CMK (cell line): Measurements from ENCODE around the gene PKD1L1.
"Not testable (repeated sequence)": the region's sequence is repeated elsewhere in the genome, so short reads cannot be mapped to it uniquely, and the experiment has no call there.

ENCODE experiments used
- DNase-seq: peaks from one replicate; pipeline ENCODE4 v3.0.0-alpha.2; 2010; ENCODE audit warnings: low read depth

PKD1L1 gene

DNA sequence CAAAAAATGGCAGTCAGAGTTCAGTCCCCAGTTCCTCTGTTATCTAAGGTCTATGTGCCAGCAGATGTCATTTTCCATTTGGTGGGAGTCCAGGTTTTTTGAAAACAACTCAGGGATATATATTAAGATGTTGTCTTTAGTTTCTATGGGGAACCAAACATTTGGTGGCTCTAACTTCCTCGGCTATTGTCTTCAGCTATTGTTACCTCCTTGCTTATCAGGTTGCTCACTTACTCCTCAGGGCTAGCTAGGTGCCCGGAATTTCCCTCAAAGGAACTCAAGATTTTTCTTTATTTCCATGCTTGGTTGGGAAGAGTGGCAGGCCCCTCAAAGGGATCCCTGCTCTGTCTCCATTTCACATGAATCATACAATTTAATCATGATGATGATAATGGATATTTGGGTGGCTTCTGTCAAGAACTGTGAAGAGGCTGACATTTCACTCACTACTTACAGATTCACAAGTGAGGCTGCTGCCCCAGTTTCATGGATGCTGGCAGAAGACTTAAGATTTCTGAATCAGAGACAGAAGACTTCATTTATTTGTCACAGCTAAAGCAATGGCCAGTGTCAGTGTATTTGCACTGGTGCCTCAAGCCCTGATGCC lies 182.8 kb downstream of the PKD1L1 start:
- DNase-seq, result no peak

DNA sequence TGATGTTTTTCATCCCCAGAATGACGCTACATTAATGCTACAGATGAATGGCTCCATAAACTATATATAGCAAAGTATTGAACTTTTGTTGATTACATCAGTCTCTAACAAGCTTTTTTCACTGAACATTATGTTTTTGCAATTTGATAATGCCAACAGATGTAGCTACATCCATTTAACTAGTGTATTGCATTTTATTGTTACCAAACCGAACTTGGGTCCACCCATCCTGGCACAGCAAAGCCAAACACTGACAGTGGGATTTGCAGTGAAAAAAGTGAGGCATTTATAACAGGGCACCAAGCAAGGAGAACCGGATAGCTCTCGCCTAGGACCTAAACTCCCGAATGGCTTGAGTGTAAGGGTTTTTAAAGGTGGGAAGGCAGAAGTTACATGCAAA lies 183.5 kb downstream of the PKD1L1 start:
- DNase-seq, result no peak

DNA sequence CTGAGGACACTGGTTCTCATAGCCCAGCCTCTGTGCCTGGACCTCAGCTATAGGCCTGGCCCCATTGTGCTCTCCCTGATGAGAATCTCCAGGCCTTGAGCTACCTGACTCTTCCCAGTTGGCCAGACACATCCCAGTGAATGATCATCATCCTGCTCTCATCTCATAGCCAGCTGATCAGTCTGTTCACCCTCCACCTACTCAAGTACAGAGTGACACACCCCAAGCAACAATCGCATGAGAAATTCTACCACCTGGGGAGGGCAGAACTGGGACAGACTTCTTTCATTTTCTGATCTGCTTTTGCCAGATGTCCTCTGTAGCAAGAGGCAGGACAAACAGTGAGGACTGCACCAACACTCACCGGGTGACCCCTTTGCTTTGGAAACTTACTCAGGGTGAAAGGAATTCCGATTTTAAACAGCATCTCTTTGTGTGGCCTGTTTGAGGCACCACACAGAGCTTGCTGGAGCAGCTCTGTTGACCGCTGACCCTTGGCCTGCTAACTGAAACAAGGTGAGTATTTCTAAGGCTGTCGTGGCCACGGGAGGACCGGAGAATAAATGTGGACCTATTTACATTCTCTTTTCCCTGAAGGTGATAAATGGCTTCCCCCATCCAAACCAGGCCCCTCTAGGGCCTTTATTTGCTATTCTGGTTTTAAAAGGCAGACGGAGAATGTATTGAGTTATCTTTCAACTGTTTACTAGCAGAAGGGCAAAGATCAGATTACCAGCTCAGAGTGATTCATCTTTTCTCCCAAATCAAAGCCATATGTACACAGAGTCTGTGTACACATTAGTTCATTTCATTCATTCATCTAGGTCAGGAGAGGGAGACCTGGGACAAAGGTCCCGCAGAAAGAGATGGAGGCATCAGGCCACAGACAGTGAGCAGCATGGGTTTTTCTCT lies 184.9 kb downstream of the PKD1L1 start:
- DNase-seq, result no peak

DNA sequence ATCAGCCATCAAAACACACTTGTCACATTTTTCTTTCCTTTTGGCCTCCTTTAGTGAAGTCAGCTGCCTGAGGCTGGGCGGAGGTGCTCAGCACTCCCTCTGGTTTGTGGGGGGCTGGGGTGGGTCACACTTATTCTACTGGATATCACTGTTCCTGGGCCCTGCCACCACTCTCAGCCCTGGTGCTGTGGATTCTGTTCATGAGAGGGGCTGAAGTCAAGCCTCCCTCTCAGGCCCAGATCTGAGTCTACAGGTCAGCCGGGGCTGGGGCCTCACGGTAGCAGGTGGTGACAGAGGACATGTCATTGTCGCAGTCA lies 185.6 kb downstream of the PKD1L1 start:
- no peak for DNase-seq

DNA sequence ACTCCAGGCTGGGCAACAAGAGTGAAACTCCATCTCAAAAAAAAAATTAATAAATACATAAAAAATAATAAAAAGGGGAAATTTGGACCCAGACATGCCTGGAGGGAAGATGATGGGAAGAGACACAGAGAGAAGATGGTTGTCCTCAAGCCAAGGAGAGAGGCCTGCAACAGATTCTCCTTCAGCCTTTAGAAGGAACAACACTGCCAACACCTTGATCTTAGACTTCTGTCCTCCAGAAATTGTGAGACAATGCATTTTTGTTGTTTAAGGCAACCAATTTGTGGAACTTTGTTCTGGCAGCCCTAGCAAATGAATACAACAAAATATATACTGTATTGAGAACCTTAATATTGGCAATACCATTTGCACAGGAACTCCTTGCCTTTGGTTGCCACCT lies 186.1 kb downstream of the PKD1L1 start:
- no peak for DNase-seq

DNA sequence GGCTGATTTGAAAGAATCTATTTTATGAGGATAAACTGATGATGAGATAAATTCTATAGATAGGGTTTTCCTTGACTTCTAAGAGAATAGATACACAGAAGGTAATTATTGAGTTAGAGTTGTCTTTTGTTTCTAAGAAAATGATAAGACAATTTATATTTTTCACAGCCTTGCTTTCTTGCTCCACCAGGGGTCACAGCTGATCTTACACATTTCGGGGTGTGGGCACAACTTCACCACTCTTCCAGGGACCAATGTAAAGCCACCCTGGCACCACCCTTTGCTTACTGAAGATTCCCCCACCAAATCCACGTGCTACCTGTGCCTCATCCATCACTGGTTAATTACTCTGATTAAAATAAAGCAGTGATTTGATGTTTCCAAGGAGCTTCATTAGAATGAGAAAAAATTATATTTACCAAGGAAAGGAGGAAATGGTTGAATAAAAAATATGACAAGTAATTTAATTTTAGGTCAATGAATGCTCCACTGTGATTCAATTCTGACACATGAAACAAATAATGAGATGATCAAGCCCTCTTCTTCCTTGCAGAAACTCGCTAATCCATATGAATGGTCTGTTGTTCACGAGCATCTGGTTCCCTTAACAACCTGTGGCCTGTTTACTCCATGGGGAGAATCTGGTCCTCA lies 189.1 kb downstream of the PKD1L1 start:
- DNase-seq, result no peak

DNA sequence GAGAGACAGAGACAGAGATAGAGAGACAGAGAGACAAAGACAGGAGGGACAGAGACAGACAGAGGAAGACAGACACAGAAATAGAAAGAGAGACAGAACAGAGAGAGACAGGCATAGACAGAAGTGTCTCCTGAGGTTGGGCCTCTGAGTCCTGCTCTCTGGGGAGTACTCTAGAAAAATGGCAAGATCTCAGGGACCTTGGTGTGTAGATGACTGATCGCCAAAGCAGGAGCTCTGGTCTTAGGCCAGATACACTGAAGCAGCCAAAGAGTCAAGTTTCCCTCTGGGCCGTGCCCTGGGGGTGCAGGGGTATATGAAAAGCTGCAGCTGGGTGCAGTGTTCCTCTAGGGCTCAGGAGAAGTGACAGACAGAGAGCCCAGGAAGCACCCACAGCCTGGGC lies 189.7 kb downstream of the PKD1L1 start:
- no peak for DNase-seq

DNA sequence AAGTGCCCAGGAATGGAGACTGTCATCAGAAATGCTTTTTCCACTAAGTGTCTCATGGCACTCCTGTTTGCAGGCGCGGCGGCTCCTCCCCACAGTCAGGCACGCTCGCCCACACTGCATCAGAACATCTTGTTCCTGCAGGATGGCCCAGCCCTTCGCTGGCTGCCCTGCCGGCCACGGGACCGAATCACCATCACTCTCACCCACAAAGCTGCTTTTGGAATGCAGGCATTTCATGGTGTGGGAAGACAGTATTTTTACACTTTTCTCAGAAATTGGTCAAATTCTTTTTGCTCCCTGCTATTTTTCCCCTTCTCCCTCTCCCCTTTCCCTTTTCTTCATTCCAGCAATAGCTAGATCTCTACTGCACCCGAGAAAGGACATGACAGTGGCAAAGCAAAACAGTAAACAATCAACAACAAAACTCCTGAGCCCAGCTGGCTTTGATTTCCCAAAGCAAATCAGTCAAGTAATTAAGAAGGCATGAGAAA lies 190.3 kb downstream of the PKD1L1 start:
- no peak for DNase-seq

DNA sequence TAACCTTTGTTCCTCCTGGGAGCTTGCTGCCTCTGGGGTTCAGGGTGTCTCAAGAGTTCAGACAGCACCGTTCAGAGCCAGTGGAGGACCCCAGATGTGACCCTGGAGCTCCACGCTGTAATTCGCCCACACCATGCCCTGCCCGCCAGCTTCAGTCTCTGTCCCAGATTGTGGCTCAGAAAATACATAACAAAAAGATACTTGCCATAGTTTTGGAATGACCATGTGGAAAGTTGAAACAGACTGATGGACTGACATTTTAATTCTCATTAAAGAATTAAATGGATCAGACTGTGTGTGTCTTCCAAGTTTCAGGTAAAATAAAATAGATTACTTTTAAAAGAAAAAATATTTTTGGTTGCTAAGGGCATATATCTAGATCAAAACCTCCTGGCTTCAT lies 191.6 kb downstream of the PKD1L1 start:
- DNase-seq, result no peak

DNA sequence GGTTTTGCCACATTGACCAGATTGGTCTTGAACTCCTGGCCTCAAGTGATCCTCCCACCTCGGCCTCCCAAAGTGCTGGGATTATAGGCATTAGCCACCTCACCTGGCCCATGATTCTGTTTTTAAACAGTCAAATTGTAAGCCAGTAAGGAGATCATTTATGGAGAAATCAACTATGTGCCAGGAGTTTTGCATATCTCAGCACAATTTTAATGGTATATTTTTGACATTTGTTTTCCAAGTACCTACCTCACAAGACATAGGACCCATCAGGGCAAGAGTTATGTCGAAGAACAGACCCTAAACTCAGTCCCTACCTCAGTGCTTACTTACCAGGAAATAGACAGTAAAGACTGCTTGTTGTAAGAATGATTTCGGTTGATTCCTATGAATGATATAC lies 193.0 kb downstream of the PKD1L1 start:
- DNase-seq, result no peak

DNA sequence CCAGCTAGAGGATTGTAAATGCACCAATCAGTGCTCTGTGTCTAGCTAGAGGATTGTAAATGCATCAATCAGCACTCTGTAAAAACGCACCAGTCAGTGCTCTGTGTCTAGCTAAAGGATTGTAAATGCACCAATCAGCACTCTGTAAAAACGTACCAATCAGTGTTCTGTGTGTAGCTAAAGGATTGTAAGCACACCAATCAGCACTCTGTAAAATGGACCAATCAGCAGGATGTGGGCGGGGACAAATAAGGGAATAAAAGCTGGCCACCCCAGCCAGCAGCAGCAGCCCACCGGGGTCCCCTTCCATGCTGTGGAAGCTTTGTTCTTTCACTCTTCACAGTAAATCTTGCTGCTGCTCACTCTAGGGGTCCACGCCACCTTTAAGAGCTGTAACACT lies 196.5 kb downstream of the PKD1L1 start:
- DNase-seq, result not testable (repeated sequence)

DNA sequence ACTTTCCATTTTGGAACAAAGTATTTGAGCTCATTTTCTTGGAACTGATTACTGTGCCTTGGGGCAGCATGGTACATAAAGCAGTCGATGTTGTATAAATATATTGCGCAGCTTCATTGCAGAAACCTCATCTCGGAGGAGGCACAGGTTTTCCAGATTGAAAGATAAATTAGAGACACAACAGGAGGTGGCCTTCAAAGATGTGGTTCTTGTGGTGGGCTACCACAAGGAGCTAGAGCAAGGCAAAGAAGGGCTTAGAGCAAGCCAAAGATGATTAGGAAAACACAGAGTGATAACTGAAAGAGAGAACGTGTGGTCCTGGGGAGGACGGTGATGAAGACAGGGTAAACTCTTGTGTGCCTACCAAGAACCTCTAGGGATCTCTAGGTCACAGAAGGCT lies 197.2 kb downstream of the PKD1L1 start:
- no peak for DNase-seq

DNA sequence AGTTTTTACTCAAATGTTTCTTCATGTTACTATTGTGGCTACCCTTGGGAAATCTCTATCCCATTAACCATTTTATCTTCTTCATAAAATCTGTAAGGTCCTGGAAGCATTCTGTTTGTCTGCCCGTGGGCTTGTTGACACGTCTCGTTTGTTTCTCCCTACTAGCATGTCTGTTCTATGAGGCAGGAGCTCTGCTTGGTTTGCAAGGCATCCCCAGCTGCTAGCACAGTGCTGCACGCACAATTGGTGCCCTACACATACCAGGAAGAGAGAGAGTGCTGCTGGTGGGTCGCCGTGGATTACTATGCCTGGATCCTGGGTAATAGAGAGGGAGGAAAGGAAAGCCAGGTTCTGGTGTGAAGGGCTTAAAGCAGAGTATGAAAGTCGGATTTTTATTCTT lies 200.2 kb downstream of the PKD1L1 start:
- no peak for DNase-seq

DNA sequence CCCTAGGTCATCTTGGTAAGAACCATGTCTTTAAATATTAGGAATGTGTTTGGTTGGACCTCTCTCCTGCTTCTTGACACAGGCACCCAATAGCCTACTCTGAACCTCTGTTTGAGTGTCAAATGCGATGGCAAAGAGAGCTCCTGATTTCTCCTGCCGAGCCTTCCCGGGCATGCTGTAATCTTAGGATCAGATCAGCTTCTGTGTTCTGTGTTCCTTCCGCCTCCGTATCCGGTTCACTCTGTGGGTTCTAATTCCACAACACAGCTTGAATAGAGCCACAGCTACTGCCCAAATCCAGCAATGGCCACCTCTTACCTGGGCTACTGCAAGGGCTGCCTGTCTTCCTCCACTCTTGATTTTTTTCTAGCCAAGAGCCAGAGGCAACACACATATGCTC lies 201.1 kb downstream of the PKD1L1 start:
- no peak for DNase-seq

DNA sequence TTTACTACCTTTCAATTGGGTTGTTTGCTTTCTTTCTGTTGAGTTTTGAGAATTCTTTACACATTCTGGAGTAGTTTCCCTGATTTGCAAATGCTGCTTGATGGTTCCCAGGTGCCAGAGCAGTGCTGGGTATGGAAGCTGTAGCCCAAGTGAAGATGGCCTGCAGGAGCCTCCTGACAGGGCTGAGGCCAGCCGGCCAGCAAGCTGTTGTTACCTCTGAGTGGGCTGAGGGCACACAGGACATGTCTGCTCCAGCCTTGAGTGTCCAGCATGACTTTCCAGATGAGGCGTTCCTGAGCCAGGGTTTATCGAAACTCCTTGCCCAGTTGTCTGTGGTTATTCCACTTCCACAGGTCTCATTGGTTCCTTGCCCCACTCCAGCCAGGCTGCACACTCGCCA lies 201.8 kb downstream of the PKD1L1 start:
- DNase-seq, result no peak

DNA sequence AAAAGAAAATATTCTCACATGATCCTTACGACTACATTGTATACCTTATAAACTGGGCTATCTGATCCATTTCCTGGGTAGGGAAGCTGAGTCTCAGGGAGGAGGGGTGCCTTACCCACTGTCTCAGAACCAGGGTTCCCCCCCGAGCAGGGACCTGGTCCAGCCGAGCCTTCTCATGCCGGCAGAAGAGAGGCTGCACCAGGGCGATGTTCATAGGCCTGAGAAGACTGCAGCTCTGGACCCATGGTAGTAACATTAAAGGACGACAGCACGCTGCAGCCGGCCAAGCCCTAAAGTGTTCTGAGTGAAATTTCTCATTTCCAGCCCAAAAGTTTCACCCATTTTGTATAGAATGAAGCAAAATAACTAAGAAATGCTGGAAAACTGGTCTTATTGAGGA lies 203.4 kb downstream of the PKD1L1 start:
- no peak for DNase-seq

DNA sequence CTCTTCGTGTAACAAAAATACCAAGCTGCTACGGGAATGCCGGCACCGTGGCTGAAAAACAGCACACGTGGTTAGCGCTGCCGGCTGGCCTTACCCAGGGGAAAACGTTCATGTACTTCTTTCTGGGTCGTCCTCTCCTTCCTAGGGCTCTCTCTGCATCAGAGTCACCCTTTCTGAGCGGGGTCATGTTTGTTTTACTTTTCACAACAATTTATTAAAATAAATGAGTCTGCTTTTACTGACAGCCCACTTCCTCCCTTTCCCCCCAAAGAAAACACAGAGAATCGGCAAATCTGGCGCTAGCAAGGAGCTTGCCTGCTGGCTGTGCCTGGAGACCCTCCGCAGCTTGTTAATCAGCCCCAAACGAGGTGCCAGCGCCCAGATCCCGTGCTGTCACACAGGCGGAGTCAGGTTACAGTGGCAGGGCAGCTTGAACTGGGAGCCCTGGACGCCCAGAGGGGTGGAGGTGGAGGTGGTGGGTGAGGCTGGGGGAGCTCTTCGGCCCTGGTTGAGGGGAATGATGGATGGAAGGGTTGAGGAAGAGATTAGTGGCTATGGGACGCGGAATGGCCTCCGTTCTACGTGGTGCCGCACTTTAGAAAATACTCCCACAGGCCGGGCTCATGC lies 204.2 kb downstream of the PKD1L1 start:
- DNase-seq, result no peak

DNA sequence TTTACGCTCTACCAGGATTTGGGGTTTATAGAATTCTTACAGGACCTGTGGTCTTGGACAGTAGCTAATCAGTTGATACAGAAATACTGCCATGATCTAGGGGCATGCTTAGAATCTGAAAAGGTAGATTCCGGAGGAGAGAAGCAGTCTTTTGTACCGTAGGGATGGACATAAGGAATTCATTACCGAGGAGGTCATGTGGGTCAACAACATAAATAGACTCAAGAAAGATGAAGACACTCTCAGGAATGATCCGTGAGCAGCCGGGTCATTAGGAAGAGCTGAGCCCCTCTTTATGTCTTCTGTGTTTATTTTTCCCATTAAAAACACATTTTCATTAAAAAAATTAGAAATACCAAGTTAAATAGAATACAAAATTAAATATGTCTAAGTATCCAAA lies 206.3 kb downstream of the PKD1L1 start:
- no peak for DNase-seq

DNA sequence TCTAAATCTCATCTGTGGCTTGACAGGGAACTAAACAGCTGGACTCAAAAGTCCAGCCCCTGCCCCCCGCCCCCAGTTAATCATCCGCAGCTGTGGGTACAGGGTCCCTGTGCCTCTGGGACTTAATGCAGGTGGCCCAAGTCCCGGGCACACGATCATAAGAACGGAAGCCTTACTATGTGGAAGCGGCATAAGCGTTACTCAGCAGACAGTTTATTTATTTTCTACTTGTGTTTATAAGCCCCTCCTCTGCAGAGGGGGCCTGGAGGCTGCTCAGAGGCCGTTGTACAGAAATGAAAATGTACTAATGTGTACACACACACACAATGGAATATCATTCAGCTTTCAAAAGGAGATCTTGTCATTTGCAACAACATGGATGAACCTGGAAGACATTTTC lies 208.4 kb downstream of the PKD1L1 start:
- DNase-seq, result no peak

DNA sequence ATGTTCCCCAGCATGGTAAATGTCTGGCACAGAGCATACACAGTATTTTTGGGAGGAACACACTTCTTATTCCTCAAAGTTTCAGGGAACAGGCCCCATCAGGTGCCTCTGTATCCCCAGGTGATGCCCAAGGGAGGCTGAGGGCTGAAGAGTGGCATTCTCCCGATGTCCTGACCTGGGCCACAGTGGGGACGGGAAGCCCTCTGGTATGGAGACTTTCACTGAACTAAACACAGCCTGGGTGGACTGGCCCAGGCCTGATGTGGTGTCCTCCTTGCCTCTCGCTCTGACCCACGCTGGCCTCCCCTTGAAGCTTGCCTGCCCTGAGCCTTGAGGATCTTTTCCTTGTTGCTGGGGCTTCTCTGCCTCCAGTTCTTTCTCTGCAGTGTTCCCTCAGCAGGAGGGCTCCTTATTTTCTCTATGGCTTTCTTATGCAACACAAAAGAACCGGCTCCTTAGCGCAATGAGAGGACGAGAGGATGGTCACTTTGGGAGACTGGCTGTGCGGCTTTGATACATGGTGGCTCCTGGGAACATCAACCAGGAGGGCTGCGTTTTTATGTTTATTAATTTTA lies 208.9 kb downstream of the PKD1L1 start:
- no peak for DNase-seq

DNA sequence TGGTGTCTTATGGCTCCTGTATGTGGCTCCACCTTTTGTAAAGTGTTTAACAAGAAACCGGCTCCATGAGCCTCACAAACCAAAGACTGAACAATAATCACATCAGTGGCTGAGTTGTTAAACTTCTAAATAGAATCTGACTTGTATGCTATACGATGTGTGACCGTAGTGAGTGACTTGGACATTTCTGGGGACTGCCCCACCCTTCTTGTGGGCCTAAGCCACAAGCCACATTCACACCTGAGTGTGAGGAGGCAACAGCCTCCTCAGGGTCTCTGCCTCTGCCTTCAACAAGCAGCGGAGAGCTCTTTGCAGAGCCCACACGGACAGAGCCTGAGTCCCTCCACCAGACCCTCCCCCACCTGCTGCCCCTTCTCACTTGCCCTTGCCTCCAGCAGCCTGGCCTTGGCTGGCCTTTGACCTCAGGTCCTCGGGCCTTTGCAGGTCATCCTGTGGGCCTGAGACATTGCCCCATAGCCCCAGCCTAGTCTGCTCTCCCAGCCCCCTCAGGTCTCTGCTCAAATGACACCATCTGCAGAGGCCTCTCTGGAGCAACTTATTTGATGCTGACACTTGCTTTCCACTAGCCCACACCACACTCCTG lies 209.6 kb downstream of the PKD1L1 start:
- DNase-seq, result no peak

DNA sequence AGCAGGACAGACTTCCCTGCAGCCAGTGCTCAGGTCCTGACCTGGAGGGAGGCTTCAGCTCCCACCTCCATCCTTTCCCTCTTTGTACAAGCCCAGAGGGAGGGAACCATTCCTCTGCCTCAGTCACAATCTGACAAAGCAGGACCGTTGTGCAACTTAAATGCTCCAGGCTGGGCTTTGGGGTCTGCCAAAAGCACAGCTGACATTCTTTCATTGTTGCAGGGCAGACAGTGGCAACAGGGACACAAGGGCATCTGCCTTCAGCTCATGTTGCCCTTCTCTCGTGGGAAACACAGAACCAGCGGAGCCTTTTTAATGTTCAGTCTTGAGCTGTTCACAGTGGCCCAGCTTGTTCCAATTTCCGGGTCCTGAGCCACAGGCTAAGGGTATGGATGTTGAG lies 210.7 kb downstream of the PKD1L1 start:
- no peak for DNase-seq
